ENCODE measurements around the gene CACNA2D1.

DNA sequence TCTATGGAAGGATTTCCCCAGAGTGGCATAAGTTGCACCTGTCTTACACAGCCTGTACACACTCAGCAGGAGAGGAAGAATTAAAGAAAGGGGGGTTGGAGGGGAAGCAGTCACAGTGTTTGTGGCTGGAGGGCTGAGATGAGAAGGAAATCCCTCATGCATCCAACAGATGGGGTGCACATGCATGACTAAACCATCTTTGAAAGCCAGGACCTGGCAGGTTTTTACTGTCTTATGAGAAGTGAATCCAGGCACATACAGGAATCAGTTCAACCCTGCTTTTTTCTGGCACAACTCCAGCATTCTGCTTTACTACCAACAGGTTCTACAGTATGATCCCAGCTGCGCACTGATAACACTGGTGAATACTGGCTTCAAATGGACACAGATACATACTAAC, 107.7 kb downstream of the CACNA2D1 start:
- TF ChIP-seq POLR2A (IDR thresholded peaks at IDR 0.05; ENCODE audit: borderline replicate concordance, extremely low read depth, insufficient read depth, insufficient read length) (no peak), CTCF (IDR thresholded peaks at IDR 0.05 in 2 of 3, conservative IDR thresholded peaks at IDR 0.05 in 1 of 3; ENCODE audit: borderline replicate concordance in 1 of 3, insufficient read depth in 1 of 3, low read depth in 2 of 3, low read length in 2 of 3) (no peak), SIN3A (IDR thresholded peaks at IDR 0.05; ENCODE audit: low read depth) (no peak), SRF (IDR thresholded peaks at IDR 0.05; ENCODE audit: low read depth) (no peak), CEBPB (IDR thresholded peaks at IDR 0.05; ENCODE audit: low read depth) (no peak), POLR2AphosphoS5 (IDR thresholded peaks at IDR 0.05; ENCODE audit: low read depth, low read length) (no peak), EZH2 (IDR thresholded peaks at IDR 0.05) (no peak), EGR1 (IDR thresholded peaks at IDR 0.05; ENCODE audit: low read depth) (no peak), RAD21 (IDR thresholded peaks at IDR 0.05; ENCODE audit: low read depth) (no peak), MAX (IDR thresholded peaks at IDR 0.05) (no peak), ZNF274 (IDR thresholded peaks at IDR 0.05; ENCODE audit: low read depth, low read length) (no peak), JUND (IDR thresholded peaks at IDR 0.05) (no peak)
- TF ChIP-seq, protein P1, sequence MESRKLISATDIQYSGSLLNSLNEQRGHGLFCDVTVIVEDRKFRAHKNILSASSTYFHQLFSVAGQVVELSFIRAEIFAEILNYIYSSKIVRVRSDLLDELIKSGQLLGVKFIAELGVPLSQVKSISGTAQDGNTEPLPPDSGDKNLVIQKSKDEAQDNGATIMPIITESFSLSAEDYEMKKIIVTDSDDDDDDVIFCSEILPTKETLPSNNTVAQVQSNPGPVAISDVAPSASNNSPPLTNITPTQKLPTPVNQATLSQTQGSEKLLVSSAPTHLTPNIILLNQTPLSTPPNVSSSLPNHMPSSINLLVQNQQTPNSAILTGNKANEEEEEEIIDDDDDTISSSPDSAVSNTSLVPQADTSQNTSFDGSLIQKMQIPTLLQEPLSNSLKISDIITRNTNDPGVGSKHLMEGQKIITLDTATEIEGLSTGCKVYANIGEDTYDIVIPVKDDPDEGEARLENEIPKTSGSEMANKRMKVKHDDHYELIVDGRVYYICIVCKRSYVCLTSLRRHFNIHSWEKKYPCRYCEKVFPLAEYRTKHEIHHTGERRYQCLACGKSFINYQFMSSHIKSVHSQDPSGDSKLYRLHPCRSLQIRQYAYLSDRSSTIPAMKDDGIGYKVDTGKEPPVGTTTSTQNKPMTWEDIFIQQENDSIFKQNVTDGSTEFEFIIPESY (IDR thresholded peaks at IDR 0.05; ENCODE audit: extremely low read depth, insufficient replicate concordance, low read length) = no peak

Measured in HCT116 (cell line).